Ovary (tissue), 9 donors: ENCODE measurements around the gene VASH1. TPM values are rescaled to one million over a fixed set of nuclear protein-coding genes. Genes with fewer than 3 reads are reported as not detected.
A peak's percentile ranks its signal among the peaks of the same experiment; 100 is the strongest.

Source experiments
- DNase-seq, 5 donors: peaks; one replicate each; pipeline ENCODE4 v3.0.0-alpha.2; 2019 to 2020
- H3K27ac ChIP-seq, 2 donors: fragments of 200-600 bp; one replicate each; pipeline versions ENCODE4 v1.5.1 to v1.8.0; 2019 to 2022
- H3K27me3 ChIP-seq: fragments of 200-600 bp; one replicate; pipeline ENCODE4 v1.8.0; 2022
- H3K36me3 ChIP-seq: fragments of 200-600 bp; sonication (generic); one replicate; pipeline ENCODE4 v1.5.1; 2019
- H3K4me1 ChIP-seq: one replicate; pipeline ENCODE4 v1.8.1; 2013; ENCODE audit warnings: mild to moderate bottlenecking, moderate library complexity; ENCODE audit not compliant: insufficient read depth
- H3K4me3 ChIP-seq: fragments of 200-600 bp; sonication (generic); one replicate; pipeline ENCODE4 v1.5.1; 2017
- H3K9me3 ChIP-seq, 2 donors: fragments of 200-600 bp in 1 of 2; sonication (generic) in 1 of 2; one replicate each; pipeline versions ENCODE4 v1.5.1 to v1.8.1; 2013 to 2019; ENCODE audit warnings: mild to moderate bottlenecking in 1 of 2, moderate library complexity in 1 of 2
- EP300 ChIP-seq: sonication (generic); formaldehyde crosslinking; IDR thresholded peaks from one replicate; pipeline ENCODE4 v1.6.1; 2017; ENCODE audit warnings: antibody characterized with exemption
- POLR2A ChIP-seq: fragments of 450-650 bp; IDR thresholded peaks from one replicate; pipeline ENCODE4 v1.6.1; 2017; ENCODE audit warnings: antibody characterized with exemption, mild to moderate bottlenecking, moderate library complexity
- WGBS, 3 donors: extraction: QIAGEN DNeasy Blood & Tissue Kit in 1 of 3; methylation state at CpG; one replicate each; pipeline versions ENCODE4 v1.1.5 to v1.1.7; 2013 to 2017; 5-methylcytosine and 5-hydroxymethylcytosine counted together
- intact Hi-C, 4 donors: fragments of 100-400 bp; cut with DNase I; formaldehyde crosslinking; loops; one replicate each; pipeline versions ENCODE4 v1.11.0 to v1.15.1; 2022 to 2023
- polyA plus RNA-seq, 2 donors: library from polyadenylated mRNA; stranded (reverse); fragments of 200-250 nt in 1 of 2; fragments of 350-450 nt in 1 of 2; fragmentation: Illumina TruSeq in 1 of 2; extraction: RNeasy Lipid Tissue Mini Kit (QIAGEN cat#74804) in 1 of 2; gene quantifications; one replicate each; pipeline ENCODE4 v1.2.3, GENCODE V29; 2013 to 2014
- total RNA-seq, 7 donors: library from RNA; depleted of rRNA in 2 of 7; stranded (reverse); fragments of >200 nt in 2 of 7; fragmentation: NEBNext Ultra II Directional in 3 of 7; extraction: Animal tissue kit (Norgen Biotek cat#: 25700) in 3 of 7; gene quantifications; one replicate each; pipeline versions ENCODE4 v1.1.0 to v1.2.4, GENCODE V29; 2016 to 2023
- TF ChIP-seq, protein P1 (sequence below), 3 donors: fragments of 450-650 bp in 2 of 3; fragments of 200-600 bp in 1 of 3; IDR thresholded peaks; one replicate each; pipeline versions ENCODE4 v1.5.1 to v1.8.0; 2016 to 2022; ENCODE audit warnings: antibody characterized with exemption in 3 of 3, mild to moderate bottlenecking in 1 of 3
- donor health status: DM: no; HTN: no; CAD: no; lungs with moderate emphysema.
- donor health status: DM: no; HTN: no; CAD: no.
- donor health status: Bipolar disorder and iron deficiency.
- donor health status: DM: yes; HTN: yes; CAD: no.
- donor health status: DM: no; HTN: no; CAD: no.
- donor health status: DM: yes; HTN: yes; CAD: no.

Gene VASH1
- total and polyA plus RNA-seq, 9 donors, result 5.1 to 23.8 (median 16.7) TPM

DNA sequence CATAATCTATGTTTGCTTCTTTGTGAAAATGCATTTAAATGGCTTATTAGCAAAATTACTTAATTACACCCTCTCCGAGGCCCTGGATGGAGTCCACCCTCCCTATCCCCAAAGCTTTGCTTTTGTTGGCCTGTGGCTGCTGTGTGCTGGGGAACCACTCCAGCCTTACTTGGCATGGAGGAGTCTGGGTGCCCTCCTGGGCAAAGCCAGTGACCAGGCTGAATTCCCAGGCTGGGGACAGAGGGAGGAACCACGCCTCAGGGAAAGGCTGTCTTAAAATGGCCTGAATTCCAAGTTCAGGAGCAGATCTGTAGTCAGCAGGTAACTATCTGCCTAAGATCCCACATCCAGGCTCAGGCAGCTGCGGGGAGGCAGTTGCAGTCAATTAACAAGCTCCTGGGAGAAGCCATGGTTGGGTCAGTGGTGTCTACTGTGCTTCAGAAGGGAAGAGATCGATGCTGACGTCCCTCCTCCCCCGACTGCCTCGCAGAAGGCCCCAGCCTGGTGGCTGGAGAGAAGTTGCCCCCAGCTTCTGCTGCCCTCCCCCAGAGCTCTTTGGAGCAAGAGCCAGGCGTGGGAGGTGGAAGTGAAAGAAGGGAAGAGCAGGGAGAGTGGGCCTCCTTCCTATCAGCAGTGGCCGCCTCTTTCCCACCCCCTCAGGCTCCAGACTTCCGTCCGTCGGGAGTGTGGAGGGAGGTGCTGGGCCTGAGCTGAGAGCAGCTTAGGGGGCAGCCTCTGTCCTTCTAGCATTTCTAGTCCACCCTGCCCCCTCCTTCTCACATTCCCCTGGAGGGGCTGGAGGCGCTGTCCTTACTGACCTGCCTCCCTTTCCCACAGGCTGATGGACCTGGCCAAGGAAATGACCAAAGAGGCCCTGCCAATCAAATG is 11.3 kb downstream of the VASH1 start:
- intact Hi-C loops, result no loop called here
- 10 to 19% (median 11%) methylated on average over 13 of the region's 13 CpGs for WGBS, 3 donors
- no peaks in the 10 kb centered on the region for H3K27me3 ChIP-seq
- H3K4me3 ChIP-seq, result no peak overlapping the region
- no peaks in the 10 kb centered on the region for H3K36me3 ChIP-seq
- DNase-seq, result peak; percentile 80 to 89 (median 85)
- TF ChIP-seq EP300 (no peak), POLR2A (no peak)
- TF ChIP-seq, protein P1, sequence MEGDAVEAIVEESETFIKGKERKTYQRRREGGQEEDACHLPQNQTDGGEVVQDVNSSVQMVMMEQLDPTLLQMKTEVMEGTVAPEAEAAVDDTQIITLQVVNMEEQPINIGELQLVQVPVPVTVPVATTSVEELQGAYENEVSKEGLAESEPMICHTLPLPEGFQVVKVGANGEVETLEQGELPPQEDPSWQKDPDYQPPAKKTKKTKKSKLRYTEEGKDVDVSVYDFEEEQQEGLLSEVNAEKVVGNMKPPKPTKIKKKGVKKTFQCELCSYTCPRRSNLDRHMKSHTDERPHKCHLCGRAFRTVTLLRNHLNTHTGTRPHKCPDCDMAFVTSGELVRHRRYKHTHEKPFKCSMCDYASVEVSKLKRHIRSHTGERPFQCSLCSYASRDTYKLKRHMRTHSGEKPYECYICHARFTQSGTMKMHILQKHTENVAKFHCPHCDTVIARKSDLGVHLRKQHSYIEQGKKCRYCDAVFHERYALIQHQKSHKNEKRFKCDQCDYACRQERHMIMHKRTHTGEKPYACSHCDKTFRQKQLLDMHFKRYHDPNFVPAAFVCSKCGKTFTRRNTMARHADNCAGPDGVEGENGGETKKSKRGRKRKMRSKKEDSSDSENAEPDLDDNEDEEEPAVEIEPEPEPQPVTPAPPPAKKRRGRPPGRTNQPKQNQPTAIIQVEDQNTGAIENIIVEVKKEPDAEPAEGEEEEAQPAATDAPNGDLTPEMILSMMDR (IDR thresholded peaks at IDR 0.05), result no peak
- H3K4me1 ChIP-seq, result peaks cover 13% of the 10 kb centered on the region
- H3K27ac ChIP-seq, result peak overlapping the region; percentile 68 to 79
- H3K9me3 ChIP-seq, result no peaks in the 10 kb centered on the region

DNA sequence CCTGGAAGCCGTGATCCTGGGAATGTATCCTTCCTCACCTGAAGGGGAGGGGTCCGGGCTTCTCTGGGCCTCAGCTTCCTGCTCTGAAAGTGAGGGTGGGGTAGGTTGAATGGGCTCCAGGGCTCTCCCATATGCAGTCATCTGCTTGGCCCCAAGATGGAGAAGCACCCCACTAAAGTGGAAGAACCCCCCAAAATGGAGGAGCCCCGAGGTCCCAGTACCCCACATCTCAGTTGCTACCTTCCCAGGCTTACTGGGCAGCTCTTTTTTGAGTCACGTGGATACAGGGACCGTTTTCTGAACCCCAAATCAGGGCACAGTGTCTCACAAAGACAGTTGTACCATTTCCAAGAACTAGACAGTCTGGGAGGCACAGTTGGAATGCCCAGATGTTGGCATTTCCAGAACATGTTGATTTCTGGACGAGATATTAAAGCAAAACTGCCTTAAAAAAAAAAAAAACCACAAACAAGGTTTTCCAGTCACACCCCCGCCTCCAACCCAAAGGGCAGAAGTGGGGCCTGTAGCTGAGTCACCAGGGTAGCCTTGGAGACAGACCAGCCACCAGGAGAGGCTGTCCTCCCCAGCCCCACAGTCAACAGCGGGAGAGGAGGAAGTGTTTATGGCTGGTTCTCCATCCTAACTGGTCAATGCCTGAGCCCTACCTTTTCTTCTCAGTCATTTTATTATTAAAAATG is 12.1 kb downstream of the VASH1 start:
- TF ChIP-seq POLR2A (no peak), EP300 (no peak)
- TF ChIP-seq, protein P1 (IDR thresholded peaks at IDR 0.05), result no peak
- H3K4me3 ChIP-seq, result no peak overlapping the region
- H3K4me1 ChIP-seq, result peaks cover 13% of the 10 kb centered on the region
- peak overlapping the region; percentile 68 to 79 for H3K27ac ChIP-seq
- intact Hi-C loops, result no loop called here
- no peaks in the 10 kb centered on the region for H3K27me3 ChIP-seq
- no peaks in the 10 kb centered on the region for H3K9me3 ChIP-seq
- no peaks in the 10 kb centered on the region for H3K36me3 ChIP-seq
- peak; percentile 72 to 88 (median 77) for DNase-seq
- WGBS, 3 donors, result 17 to 29% (median 22%) methylated on average over 8 of the region's 8 CpGs

DNA sequence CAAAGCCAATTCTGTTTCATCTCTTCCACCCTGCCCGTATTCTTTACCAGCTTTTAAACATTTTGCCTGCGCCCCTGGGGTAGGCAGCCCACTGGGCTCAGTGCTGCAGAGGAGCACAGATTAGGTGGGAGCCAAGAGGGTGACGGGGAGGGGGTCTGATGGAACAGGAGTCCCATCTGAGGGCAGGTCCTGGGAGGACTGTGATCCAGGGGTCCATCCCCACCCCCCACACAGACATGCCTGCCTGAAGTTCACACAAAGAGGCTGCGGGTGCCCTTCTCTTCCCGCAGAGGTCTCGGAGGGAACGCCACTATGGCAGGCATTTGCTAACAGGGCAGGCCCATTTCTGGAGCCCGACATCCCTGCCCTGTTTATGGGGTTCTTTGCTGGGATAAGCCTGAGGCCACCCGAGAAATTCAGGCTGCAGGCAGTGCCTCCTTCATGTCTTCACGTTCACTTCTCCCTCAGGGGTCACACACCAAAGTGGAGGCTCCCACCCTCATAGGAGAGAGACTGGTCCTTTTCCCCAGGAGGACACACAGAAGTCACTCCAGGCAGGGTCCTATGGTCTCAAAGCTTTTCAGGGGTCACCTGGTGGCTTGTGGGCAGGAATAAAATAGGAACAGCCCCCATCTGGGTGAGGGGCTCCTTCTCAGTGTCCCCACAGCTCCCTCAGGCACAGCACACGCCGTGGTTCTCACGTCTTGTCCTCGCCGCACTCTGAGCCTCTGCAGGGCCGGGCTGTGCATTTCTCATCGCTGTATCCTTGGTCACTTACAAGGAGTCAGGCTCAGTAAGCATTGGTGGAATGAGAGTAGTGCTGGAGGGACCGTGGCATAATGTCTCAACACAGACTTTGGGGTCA is 12.9 kb downstream of the VASH1 start:
- Histone ChIP-seq H3K4me1 (peaks cover 13% of the 10 kb centered on the region), H3K36me3 (no peaks in the 10 kb centered on the region), H3K4me3 (no peak overlapping the region), H3K27me3 (no peaks in the 10 kb centered on the region), H3K27ac (peak overlapping the region in 1 of 2 donors; percentile 79), H3K9me3 (no peaks in the 10 kb centered on the region)
- DNase-seq, result peak in 2 of 5 donors; percentile 37 to 41
- intact Hi-C loops, result no loop called here
- TF ChIP-seq EP300, result no peak
- no peak for TF ChIP-seq POLR2A
- TF ChIP-seq, protein P1 (IDR thresholded peaks at IDR 0.05), result no peak
- 77 to 81% (median 79%) methylated on average over 18 of the region's 18 CpGs for WGBS, 3 donors
